Right kidney (tissue), 1 donor: ENCODE data around the gene LDLRAD2.

Source experiments
- DNase-seq: peaks from one replicate; pipeline ENCODE4 v3.0.0-alpha.2; 2016

LDLRAD2 gene

DNA sequence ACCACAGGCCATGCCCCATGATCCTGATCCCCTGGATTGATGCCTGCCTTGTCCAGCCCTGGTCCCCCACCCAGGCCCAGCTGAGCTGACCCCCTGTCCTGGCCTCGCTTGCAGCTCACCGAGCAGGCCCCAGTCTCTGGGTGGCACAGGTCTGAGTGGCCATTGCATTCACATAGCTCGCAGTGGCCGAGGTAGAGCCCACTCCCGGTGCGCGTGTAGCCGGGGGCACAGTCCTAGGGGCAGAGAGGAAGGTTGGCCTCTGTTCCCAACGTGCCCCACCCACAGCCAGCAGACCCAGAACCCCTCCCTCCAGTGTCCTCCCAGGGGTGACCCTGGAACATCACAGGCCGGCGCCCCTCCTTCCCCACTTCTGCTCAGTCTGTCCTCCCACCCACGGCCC lies 51.9 kb downstream of the LDLRAD2 start:
- DNase-seq: no peak

DNA sequence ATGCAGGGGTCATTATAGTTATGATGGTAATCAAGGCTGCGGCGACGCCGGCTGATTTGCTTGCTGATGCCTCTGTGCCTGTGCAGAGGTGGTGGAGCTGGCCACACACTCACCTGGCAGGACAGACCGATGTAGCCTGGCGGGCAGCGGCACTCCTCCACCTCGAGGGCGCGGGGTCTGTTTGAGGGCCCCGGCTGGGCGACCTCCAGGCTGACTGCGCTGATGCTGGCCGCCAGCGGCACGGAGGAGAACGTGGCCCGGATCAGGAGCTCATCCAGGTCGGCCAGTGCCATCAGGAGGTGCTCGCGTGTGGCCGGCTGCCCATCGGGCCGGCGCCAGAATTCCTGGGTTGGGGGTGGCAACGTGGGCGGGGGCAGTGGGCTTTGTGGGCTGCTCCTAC lies 52.7 kb downstream of the LDLRAD2 start:
- no peak for DNase-seq

DNA sequence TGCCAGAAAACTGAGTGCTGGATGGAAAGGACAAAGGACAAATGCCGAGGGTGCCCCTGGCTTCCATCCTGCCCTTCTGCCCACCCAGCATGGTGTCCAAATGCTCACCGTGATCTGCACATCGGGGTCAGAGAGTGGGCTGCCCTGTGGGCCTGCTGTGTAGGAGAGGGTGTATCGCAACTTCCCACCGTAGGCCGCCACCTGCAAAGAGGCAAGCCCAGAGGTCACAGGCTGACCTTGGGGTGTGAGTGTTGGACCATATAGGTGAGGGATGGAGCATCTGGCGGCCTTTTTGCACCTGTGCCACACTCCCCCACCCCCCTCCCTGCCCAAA lies 53.5 kb downstream of the LDLRAD2 start:
- no peak for DNase-seq

DNA sequence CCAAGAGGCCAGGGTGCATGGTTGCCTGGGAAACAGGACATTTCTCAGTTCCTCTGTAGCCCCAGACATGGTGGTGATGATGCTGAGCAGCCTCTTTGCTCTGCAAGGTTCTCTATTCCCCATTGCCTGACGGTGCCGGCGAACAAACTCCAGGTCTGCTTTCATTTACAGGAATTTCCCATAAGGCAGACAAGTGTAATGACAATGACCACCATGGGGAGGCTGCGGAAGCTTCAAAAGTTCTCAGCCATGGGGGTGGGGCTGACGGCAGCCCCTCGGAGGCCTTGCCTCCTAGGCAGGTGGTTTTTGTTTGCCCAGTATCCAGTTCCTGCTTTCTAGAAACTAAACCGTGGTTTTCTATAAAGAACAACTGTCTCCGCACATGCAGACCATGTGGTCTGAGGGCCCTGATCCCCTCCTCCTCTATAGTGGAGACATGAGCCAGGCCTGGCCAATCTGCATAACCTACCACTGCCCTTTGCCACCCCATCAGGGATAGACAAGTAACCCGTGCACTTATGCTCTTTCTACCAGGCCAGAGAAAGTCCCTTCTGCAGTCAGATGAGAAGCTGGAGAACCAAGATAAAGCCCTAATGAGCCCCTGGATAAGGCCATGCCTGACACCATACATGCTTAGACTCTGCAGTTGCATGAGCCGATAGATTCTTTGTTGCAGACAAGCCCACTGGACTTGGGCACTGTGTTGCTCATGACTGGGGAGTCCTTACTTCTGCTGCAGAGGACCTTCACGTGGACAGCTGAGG lies 54.1 kb downstream of the LDLRAD2 start:
- DNase-seq: no peak

DNA sequence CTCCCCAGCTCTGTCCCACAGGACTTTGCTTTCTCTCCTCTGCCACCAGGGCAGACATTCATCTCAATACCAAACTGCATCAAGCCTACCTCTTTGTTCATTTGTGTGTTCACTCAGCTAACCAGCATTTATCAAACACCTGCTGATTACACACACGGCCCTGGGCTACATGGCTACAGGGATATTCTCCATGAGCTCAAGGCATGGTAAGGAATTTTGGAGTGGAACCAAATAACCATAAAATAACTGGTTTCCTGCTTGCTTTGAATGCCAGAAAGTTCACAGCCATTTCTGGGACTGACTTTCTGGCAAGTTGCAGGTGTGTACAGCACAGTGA lies 54.6 kb downstream of the LDLRAD2 start:
- no peak for DNase-seq

DNA sequence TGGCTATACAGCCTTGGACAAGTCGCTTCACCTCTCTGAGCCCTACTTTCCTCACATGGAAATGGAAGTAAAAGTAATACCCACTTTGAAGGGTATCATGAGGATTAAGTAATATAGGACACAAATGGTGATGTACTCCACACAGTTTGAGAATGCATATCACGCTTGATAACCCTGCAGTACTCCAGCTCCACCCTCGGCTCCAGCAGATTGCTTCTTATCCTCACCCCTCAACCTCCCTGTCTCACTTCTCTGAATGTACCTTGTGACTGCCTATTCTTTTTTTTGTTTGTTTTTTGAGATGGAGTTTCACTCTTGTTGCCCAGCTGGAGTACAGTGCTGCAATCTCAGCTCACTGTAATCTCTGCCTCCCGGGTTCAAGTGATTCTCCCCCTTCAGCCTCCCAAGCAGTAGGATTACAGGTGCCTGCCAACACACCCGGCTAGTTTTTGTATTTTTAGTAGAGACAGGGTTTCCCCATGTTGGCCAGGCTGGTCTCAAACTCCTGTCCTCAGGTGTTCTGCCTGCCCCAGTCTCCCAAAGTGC lies 55.5 kb downstream of the LDLRAD2 start:
- DNase-seq: no peak

DNA sequence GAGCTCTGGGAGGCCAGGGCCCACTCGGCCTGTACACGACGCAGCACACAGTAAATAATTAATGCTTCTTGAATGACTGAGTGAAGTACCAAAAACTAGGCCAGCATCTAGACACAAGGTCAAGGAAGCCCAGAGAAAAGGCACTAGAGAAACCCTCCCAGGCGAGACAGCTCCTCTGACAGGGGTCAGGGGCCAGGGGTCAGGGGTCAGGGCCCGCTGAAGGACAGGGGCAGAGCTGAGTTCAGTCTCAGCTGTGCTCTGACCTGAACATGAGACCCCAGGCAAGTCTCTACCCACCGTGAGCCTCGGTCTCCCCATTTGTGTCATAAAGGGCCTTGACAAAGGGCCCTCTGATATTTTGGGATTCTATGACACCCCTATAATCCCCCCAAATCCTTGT lies 56.4 kb downstream of the LDLRAD2 start:
- no peak for DNase-seq

DNA sequence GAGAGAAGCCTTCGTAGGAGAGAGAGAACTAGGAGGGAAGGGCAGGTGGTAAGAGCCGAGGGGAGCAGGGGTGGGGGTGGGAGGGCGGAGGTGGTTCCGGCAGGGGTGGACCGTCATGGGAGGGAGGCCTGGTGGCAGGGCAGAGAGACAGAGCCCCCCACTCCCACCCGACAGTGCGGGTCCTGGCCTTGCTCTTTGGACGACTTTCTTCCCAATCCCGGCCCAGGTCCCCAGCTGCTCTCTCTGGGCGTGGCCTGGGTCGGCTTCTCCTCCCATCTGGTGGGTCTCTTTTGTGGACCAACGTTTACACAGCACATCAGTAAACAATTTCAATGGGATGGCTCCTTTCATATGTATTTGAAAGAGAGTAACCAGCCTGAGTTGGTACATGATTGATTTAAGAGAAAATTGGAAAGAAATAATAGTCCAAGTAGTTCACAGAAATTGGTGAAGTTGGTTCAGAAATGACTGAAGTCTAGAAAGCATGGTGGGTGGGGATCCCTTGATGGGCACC lies 56.9 kb downstream of the LDLRAD2 start:
- DNase-seq: no peak

DNA sequence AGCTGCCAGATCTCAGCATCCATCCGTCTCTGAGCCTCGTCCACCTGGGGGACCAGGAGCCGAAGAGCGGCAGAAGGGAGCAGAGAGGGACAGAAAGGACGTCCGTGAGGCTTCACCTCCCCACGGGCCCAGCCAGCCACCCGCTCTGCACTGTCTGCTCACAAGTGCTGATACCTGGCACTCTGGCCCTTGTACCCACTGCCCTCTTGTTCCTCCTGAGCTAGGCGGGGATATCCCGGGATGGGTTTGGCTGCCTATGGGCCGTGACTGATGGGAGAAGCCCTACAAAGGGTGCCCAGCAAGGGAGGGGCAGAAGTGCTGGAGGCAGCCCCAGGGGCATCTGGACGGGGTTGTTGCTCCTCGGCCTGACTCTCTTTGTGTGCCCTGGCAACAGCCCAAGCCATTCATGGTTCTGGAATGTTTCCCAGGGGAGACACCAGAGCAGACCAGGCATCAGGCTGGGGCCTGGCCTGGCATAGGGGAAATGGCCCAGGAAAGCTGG lies 57.6 kb downstream of the LDLRAD2 start:
- DNase-seq: no peak

DNA sequence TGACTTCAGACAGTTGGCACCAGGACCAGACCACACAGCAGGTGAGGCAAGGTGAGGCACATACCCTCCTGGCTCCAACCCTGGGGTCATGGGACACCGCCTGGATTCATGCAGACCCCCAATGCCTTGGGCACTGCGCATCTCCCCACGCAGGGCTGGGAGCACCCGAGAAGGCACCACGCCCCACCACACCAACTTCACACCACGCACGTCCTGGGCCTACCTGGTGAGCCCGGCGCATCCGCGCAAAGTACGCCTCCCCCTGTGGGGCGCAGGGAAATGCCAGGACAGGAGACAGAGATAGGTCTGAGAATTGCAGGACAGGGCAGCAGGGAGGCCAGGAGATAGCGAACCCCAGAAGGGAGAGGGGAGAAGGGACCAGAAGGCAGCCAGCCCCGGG lies 58.5 kb downstream of the LDLRAD2 start:
- no peak for DNase-seq

DNA sequence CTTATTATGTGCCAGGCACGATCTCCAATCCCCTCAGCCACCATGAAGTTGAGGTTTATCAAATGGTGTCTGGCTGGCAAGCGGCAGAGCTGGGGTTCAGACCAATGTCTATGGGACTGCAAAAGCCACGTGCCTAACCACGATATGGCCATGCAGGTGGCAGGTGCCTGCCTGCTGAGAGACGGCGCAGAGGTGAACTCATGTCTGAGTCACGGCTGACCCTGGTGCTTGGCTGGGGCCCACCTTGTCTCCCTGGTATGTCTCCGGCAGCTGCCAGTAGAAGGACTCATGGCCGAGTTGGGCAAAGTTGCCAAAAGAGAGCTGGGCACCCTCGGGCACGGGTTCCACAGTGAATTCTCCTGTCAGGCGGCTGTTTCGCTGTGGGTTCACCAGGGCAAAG lies 59.9 kb downstream of the LDLRAD2 start:
- no peak for DNase-seq

DNA sequence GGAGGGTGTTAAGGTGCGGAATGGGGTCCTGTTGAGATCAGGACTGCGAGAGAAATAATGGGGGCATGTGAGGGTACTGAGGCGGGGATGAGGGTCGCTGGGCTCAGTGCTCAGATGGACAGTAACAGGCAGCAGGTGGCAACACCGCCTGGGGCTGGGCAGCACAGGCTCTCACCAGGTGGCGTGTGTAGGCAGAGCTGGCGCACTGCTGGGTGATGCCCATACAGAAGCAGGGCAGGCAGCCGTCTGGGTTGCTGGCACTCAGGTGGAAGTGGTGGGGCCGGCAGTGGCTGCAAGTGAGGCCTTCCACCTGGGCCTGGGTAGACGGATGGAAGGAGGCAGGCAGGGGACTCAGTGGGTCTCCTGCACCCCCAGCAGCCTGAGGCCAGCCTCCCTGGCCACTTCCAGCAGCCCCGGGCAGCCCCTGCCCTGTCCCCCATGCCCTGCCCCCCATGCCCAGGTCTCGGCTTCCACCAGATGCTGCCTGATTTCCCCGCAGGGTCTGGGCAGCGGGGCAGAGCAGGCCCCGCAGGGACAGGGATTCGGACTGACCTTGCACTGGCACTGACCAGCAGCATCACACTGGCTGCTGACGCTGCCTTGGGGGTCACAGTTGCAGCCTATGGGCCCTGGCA lies 60.5 kb downstream of the LDLRAD2 start:
- DNase-seq: no peak

DNA sequence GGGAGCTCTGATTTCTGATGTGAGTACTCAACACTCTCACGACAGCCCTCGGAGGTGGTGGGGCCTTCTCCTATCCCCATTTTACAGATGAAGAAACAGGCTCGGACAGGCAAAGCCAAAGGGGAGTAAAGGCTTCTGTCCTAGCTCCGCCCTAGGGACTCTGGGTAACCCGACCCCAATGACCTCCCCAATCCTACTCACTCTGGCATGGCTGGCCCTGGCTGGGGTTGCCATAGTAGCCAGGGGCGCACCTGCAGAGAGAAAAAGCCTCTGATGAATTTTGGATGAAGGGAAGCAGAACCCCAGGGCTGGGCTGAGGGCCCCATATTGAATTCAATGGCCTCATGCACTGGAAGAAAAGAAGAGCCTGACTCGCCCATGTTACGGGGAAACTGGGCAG lies 61.1 kb downstream of the LDLRAD2 start:
- DNase-seq: no peak

DNA sequence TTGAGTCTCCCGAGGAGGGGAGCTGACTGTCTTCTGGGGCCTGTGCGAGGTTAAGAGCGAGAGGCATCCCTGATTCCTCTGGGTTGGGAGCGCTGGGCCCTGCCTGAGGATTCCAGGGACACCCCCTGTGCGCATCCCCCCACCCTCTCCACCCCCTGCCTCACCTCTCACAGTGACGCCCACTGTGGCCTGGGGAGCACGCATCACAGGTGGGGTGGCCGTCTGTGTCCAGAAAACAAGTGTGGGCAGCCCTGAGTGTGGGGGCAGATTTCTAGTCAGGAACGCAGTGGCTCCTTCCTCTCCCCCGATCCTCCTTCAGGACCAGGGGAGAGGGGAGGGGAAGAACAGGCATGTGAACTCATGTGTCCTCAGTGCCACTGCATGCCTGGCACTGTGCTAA lies 61.7 kb downstream of the LDLRAD2 start:
- DNase-seq: no peak

DNA sequence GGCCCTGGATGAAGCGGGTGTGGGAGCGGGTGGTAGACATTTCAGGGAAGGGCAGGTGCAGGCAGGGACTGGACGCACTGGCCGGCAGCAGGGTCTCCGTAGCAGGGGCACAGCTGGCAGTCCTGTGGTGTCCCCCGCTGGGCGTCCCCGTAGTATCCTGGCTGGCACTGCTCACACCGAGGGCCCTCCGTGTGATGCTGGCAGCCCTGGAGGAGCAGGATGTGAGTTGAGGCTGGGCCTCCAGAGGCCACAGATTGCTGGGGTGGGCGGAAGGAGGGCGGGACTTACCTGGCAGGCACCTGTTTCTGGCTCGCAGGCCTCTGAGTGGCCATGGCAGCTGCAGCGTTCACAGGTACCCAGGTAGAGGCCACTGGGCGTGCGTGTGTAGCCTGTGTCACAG lies 62.3 kb downstream of the LDLRAD2 start:
- no peak for DNase-seq
